ELF-1 (cell line): ENCODE data around the gene HOXA3.

Source experiments
- DNase-seq: peaks from one replicate; pipeline ENCODE4 v3.0.0-alpha.2; 2016; ENCODE audit warnings: low read depth, low spot score

HOXA3 gene

GRCh38 chr7:27166531-27167505 is 14.4 kb upstream of the HOXA3 start:
- DNase-seq, result peak; percentile 68

- peak; percentile 44 for DNase-seq
Measured at GRCh38 chr7:27165996-27166530, 13.7 kb upstream of the HOXA3 start.

- peak; percentile 61 for DNase-seq
Measured at GRCh38 chr7:27165089-27165995, 13.0 kb upstream of the HOXA3 start, which contains the start of gene HOXA9. Gene HOXA9 (minus strand): TSS chr7:27165537. CDS start chr7:27165457, 80 bp downstream.

GRCh38 chr7:27164367-27165088 is 12.1 kb upstream of the HOXA3 start:
- peak; percentile 77 for DNase-seq

- no peak for DNase-seq
Measured at GRCh38 chr7:27164045-27164366, 11.6 kb upstream of the HOXA3 start.

GRCh38 chr7:27163288-27164044 is 11.1 kb upstream of the HOXA3 start:
- DNase-seq, result no peak

GRCh38 chr7:27162561-27163287 is 10.3 kb upstream of the HOXA3 start:
- no peak for DNase-seq

GRCh38 chr7:27161721-27162560 is 9.6 kb upstream of the HOXA3 start:
- DNase-seq, result peak; percentile 78

- DNase-seq, result no peak
Measured at GRCh38 chr7:27161214-27161720, 8.9 kb upstream of the HOXA3 start.

GRCh38 chr7:27160546-27161213 is 8.3 kb upstream of the HOXA3 start:
- peak; percentile 96 for DNase-seq

- DNase-seq, result no peak
Measured at GRCh38 chr7:27160145-27160545, 7.8 kb upstream of the HOXA3 start.

- DNase-seq, result peak; percentile 49
Measured at GRCh38 chr7:27159266-27160144, 7.1 kb upstream of the HOXA3 start.

GRCh38 chr7:27158436-27159265 is 6.3 kb upstream of the HOXA3 start:
- DNase-seq, result peak; percentile 36

GRCh38 chr7:27157702-27158431 is 5.5 kb upstream of the HOXA3 start:
- DNase-seq, result peak; percentile 32

GRCh38 chr7:27156916-27157701 is 4.7 kb upstream of the HOXA3 start:
- peak; percentile 33 for DNase-seq
